ENCODE measurements around the gene MRPL47. TPM values are rescaled to one million over a fixed set of nuclear protein-coding genes. Genes with fewer than 3 reads are reported as not detected.
A peak's percentile ranks its signal among the peaks of the same experiment; 100 is the strongest.

Gene MRPL47
- polyA plus RNA-seq, 1 of the 3 experiments (the other 2 are of a cell fraction) = 37.8 TPM

GRCh38 chr3:179558742-179559364, 45.6 kb downstream of the MRPL47 start:
- WGBS (ENCODE audit: low lambda C conversion rate) = 0% methylated on average over 3 of the region's 3 CpGs
- CTCF ChIA-PET = interaction anchor here (0.6 to 1.7 kb wide), 10 partner anchors 13 to 543 kb away, joined by 3 to 8 read pairs (median 4); partner anchors contain the start of gene GNB4
- Histone ChIP-seq H3F3A (replicated peaks; ENCODE audit: insufficient read depth) (no peaks in the 10 kb centered on the region), H2AFZ (ENCODE audit: low read depth) (no peak overlapping the region), H3K4me3 (ENCODE audit: low read depth in 2 of 2, low read length in 1 of 2) (no peak overlapping the region; a peak in 1 of 4 replicates), H3K36me3 (replicated peaks in 1 of 2; ENCODE audit: control insufficient read depth in 1 of 2, insufficient read depth in 2 of 2, low read length in 1 of 2) (no peaks in the 10 kb centered on the region), H3K9me3 (no peaks in the 10 kb centered on the region), H3K27me3 (ENCODE audit: insufficient read depth) (no peaks in the 10 kb centered on the region), H3K4me1 (ENCODE audit: control insufficient read depth in 1 of 2, insufficient read depth in 2 of 2, low read depth in 1 of 2, low read length in 1 of 2) (peaks cover 0 to under 1% of the 10 kb centered on the region in 2 experiments; a peak in 2 of 4 replicates), H3K27ac (ENCODE audit: low read depth in 2 of 2, low read length in 1 of 2) (no peak overlapping the region), H3K9me2 (no peaks in the 10 kb centered on the region), H3K79me2 (ENCODE audit: insufficient read depth) (peaks cover 4% of the 10 kb centered on the region), H3K4me2 (no peak overlapping the region), H4K20me1 (ENCODE audit: insufficient read depth) (no peaks in the 10 kb centered on the region), H3K9ac (no peak overlapping the region)
- TF ChIP-seq CTCF (IDR thresholded peaks at IDR 0.05) (peak; percentile 91), TEAD4 (IDR thresholded peaks at IDR 0.05; ENCODE audit: borderline replicate concordance, insufficient read depth) (no peak), RAD21 (IDR thresholded peaks at IDR 0.05; ENCODE audit: low read length) (peak; percentile 97), RCOR1 (IDR thresholded peaks at IDR 0.05; ENCODE audit: low read length) (0 out of 2 replicates have a peak, but pooled peaks have one; percentile 7), SMC3 (IDR thresholded peaks at IDR 0.05; ENCODE audit: low read depth, low read length) (peak; percentile 94)
- POLR2A ChIA-PET = no interaction called here
- DNase-seq = peak; percentile 82

- no peak overlapping the region for H2AFZ ChIP-seq (ENCODE audit: low read depth)
- peaks cover 3% of the 10 kb centered on the region for H3F3A ChIP-seq (replicated peaks; ENCODE audit: insufficient read depth)
- H4K20me1 ChIP-seq (ENCODE audit: insufficient read depth) = no peaks in the 10 kb centered on the region
- no peaks in the 10 kb centered on the region for H3K36me3 ChIP-seq (replicated peaks in 1 of 2; ENCODE audit: control insufficient read depth in 1 of 2, insufficient read depth in 2 of 2, low read length in 1 of 2)
- ChIA-PET POLR2A (no interaction called here), CTCF (interaction anchor here (0.6 to 1.3 kb wide), 2 partner anchors 130 to 199 kb away, joined by 4 to 5 read pairs; no protein-coding TSS in a partner anchor)
- no peak overlapping the region for H3K9ac ChIP-seq
- H3K9me3 ChIP-seq = no peaks in the 10 kb centered on the region
- H3K4me3 ChIP-seq (ENCODE audit: low read depth in 2 of 2, low read length in 1 of 2) = no peak overlapping the region
- WGBS (ENCODE audit: low lambda C conversion rate) = 51% methylated on average over 4 of the region's 4 CpGs
- no peaks in the 10 kb centered on the region for H3K9me2 ChIP-seq
- H3K27ac ChIP-seq (ENCODE audit: low read depth in 2 of 2, low read length in 1 of 2) = no peak overlapping the region
- H3K4me1 ChIP-seq (ENCODE audit: control insufficient read depth in 1 of 2, insufficient read depth in 2 of 2, low read depth in 1 of 2, low read length in 1 of 2) = no peaks in the 10 kb centered on the region
- no peak for DNase-seq
- H3K79me2 ChIP-seq (ENCODE audit: insufficient read depth) = no peaks in the 10 kb centered on the region
- H3K4me2 ChIP-seq = no peak overlapping the region
- TF ChIP-seq FOSL2 (IDR thresholded peaks at IDR 0.05; ENCODE audit: borderline replicate concordance, low read depth) (no peak), TCF12 (IDR thresholded peaks at IDR 0.05) (no peak), RAD21 (IDR thresholded peaks at IDR 0.05; ENCODE audit: low read length) (no peak), CHD2 (IDR thresholded peaks at IDR 0.05; ENCODE audit: low read length, partially characterized antibody) (no peak), USF1 (IDR thresholded peaks at IDR 0.05; ENCODE audit: borderline replicate concordance, low read depth) (no peak), MAX (IDR thresholded peaks at IDR 0.05; ENCODE audit: low read depth) (no peak), RXRA (IDR thresholded peaks at IDR 0.05; ENCODE audit: borderline replicate concordance, low read depth) (no peak), FOXM1 (IDR thresholded peaks at IDR 0.05; ENCODE audit: low read depth) (no peak)
- H3K27me3 ChIP-seq (ENCODE audit: insufficient read depth) = no peaks in the 10 kb centered on the region
These were observed 52.9 kb downstream of the MRPL47 start for GRCh38 chr3:179551349-179552105.

All from SK-N-SH (cell line).